K562 (cell line): ENCODE measurements around the gene BHLHE23.

ENCODE experiments used
- CHCHD3 ChIP-seq: fragments of 250-450 bp; sonication (Bioruptor Pico); IDR thresholded peaks from 2 replicates; pipeline ENCODE4 v2.1.2; 2022; ENCODE audit warnings: mild to moderate bottlenecking
- CREB1 ChIP-seq, 2 experiments: sonication (generic) in 1 of 2; formaldehyde crosslinking in 1 of 2; IDR thresholded peaks; 2 replicates each; pipeline versions ENCODE4 v1.6.1 to v1.8.0; 2012 to 2022; ENCODE audit warnings: inconsistent platforms in 1 of 2, mild to moderate bottlenecking in 1 of 2, missing genetic modification reagents in 1 of 2, moderate library complexity in 1 of 2
- CTCF ChIP-seq, 3 experiments: IDR thresholded peaks in 2 of 3; conservative IDR thresholded peaks in 1 of 3; 2 replicates each; pipeline ENCODE4 v1.5.1; 2011 to 2012; ENCODE audit warnings: low read length in 3 of 3, mild to moderate bottlenecking in 3 of 3, control low read depth in 2 of 3, improper control_type of control experiment in 1 of 3, inconsistent platforms in 1 of 3, low read depth in 1 of 3, mixed read lengths in 1 of 3, moderate library complexity in 1 of 3; ENCODE audit not compliant: insufficient read depth in 2 of 3
- ELF4 ChIP-seq: fragments of 450-650 bp; formaldehyde crosslinking; IDR thresholded peaks from 2 replicates; pipeline ENCODE4 v1.4.0; 2022; ENCODE audit warnings: missing genetic modification characterization
- HNRNPLL ChIP-seq: fragments of 200-400 bp; formaldehyde crosslinking; IDR thresholded peaks from 2 replicates; pipeline ENCODE4 v1.6.1; 2017; ENCODE audit warnings: low read length, low read depth, mild to moderate bottlenecking; ENCODE audit not compliant: poor library complexity, severe bottlenecking
- HOMEZ ChIP-seq: fragments of 250-450 bp; sonication (Bioruptor Pico); IDR thresholded peaks from 2 replicates; pipeline ENCODE4 v1.4.0; 2020; ENCODE audit warnings: mild to moderate bottlenecking, moderate library complexity
- NKRF ChIP-seq: fragments of 450-650 bp; IDR thresholded peaks from 2 replicates; pipeline ENCODE4 v1.6.1; 2016; ENCODE audit warnings: borderline replicate concordance
- POLR2AphosphoS5 ChIP-seq: IDR thresholded peaks from 2 replicates; pipeline ENCODE4 v1.6.1; 2011; ENCODE audit warnings: mild to moderate bottlenecking, low read depth, low read length, moderate library complexity; ENCODE audit not compliant: control insufficient read depth, insufficient read depth
- POU5F1 ChIP-seq: fragments of 150-350 bp; IDR thresholded peaks from 2 replicates; pipeline ENCODE4 v1.6.1; 2014; ENCODE audit warnings: borderline replicate concordance, low read length, low read depth, mild to moderate bottlenecking; ENCODE audit not compliant: partially characterized antibody
- RBM25 ChIP-seq: fragments of 200-400 bp; formaldehyde crosslinking; IDR thresholded peaks from 2 replicates; pipeline ENCODE4 v1.6.1; 2018; ENCODE audit warnings: low read length, low read depth, moderate library complexity; ENCODE audit not compliant: severe bottlenecking
- SMC3 ChIP-seq: conservative IDR thresholded peaks from 2 replicates; pipeline ENCODE4 v1.6.1; 2011; ENCODE audit warnings: low read depth, low read length, improper control_type of control experiment; ENCODE audit not compliant: insufficient read depth
- U2AF1 ChIP-seq: fragments of 200-400 bp; formaldehyde crosslinking; optimal IDR thresholded peaks from 2 replicates; pipeline ENCODE3; 2017; ENCODE audit warnings: mild to moderate bottlenecking, low read depth, low read length, moderate library complexity
- ZNF274 ChIP-seq: IDR thresholded peaks from 2 replicates; pipeline ENCODE4 v1.6.1; 2011; ENCODE audit warnings: low read depth, mild to moderate bottlenecking, low read length, moderate library complexity, borderline replicate concordance
- ZNF766 ChIP-seq: fragments of 200-800 bp; sonication (Bioruptor generic); conservative IDR thresholded peaks from 2 replicates; pipeline ENCODE4 v1.6.1; 2016; ENCODE audit warnings: missing genetic modification characterization, missing compliant biosample characterization

- TF ChIP-seq HNRNPLL = no peak
- no peak for TF ChIP-seq CTCF (IDR thresholded peaks at IDR 0.05 in 2 of 3, conservative IDR thresholded peaks at IDR 0.05 in 1 of 3; ENCODE audit: insufficient read depth in 2 of 3, low read depth in 1 of 3, low read length in 3 of 3)
- no peak for TF ChIP-seq CREB1 (IDR thresholded peaks at IDR 0.05)
- TF ChIP-seq CREB1 (CRISPR knock-in tag; IDR thresholded peaks at IDR 0.05) = no peak
- no peak for TF ChIP-seq ELF4 (CRISPR knock-in tag)
- TF ChIP-seq HOMEZ (CRISPR knock-in tag) = no peak
- no peak for TF ChIP-seq U2AF1
- no peak for TF ChIP-seq CHCHD3 (CRISPR knock-in tag)
- TF ChIP-seq POU5F1 = no peak
- no peak for TF ChIP-seq SMC3
- no peak for TF ChIP-seq ZNF766 (CRISPR knock-in tag)
- TF ChIP-seq NKRF = no peak
- no peak for TF ChIP-seq RBM25
- no peak for TF ChIP-seq POLR2AphosphoS5
- no peak for TF ChIP-seq ZNF274
Observed at GRCh38 chr20:62966212-62967148, 40.3 kb downstream of the BHLHE23 start.
